GM19035 (cell line): Measurements from ENCODE around the gene NKX2-3.

Experiments
- ATAC-seq: cut with Tn5 transposase; IDR thresholded peaks from one replicate; pipeline ENCODE4 v1.9.1; 2021; ENCODE audit not compliant: unreplicated experiment

The NKX2-3 gene

DNA sequence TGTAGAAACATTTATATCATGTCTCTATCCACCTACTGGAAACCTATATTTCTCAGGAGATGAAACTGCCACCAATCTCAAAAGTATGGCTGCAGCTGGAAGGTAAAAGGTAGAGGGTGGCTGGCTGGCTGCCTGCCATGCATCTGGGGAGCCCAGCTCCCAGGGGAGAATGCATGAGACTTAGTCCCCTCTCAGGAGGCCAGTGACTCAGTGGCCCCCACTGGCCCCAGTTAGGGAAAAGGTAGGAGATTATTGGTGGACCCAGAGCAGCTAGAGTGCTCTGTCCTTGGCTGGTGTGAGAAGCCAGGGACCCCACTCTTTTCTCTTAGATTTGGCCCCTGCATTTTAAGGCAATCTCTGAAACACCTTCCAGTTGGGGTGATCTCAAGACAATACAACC lies 6.8 kb upstream of the NKX2-3 start:
- ATAC-seq = no peak

GRCh38 chr10:99526861-99527504 lies 5.8 kb upstream of the NKX2-3 start:
- no peak for ATAC-seq

GRCh38 chr10:99527526-99528493 lies 4.9 kb upstream of the NKX2-3 start:
- no peak for ATAC-seq

- ATAC-seq = no peak
Observed at GRCh38 chr10:99528494-99529441, 4.0 kb upstream of the NKX2-3 start.

DNA sequence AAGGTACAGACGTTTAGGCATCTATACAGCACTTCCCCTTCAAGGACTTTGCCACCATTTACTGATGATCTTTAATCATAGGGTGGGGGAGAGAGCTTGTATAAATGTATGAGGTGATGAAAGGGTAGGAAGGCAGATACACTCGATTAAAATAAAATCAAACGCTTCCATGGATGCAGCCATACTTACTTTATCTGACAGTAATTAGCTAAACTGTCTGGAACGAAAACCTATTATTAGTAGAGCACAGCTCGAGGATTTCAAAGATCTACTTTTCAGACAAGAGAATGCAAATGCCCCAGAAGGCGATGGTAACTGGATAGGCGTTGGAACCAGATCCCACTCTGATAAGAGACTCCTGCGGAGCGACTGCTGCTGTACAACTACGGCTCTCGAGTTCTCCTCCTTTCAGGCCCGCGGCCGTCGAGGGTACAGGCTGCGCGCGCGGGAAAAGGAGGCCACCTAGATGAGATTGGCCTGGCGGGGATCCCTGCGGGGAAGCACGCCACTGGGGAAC lies 3.1 kb upstream of the NKX2-3 start:
- ATAC-seq = no peak

GRCh38 chr10:99530108-99531025 lies 2.4 kb upstream of the NKX2-3 start:
- no peak for ATAC-seq

GRCh38 chr10:99531026-99531695 lies 1.6 kb upstream of the NKX2-3 start:
- ATAC-seq = no peak

DNA sequence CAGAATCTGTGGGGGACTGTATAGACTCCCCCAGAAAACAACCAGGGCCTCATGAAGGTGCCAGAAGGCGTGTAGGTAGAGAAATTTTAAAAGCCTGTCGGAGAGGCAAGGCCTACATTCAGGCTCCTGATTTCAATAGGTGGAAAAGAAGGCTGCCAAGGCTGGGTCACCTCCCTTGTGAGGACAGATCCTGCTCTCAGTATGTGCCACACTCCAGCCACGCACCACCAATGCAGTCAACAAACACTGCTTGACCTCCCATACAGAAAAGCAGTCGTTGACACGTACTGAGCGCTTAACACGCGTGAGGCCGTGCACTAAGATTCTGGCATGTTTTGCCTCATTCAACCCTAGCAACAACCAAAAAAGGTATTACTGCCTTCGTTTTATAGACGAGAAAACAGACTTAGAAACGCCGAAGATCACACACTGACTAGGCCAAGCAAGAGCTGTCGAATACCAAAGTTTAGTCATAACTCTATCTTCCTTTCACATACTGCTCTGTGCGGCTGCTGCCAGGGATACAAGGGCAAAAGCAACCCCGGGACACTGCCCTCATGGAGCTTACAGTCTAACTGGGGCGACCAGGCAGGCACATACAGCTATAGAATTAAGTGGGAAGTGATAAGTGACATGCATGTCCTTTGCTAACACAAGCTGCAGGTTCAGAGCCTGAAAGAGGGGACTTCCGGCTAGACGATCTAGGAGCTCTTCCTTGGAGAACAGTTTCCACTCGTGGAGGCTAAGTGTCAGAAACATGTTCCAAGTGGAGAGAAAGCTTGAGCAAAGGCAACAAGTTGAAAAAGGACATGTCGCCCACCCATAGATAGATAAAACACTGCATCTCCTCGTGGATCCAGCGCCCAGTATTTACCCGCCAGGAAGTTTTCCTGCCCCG lies 797 bp upstream of the NKX2-3 start:
- no peak for ATAC-seq

GRCh38 chr10:99533496-99534449 lies 1.0 kb downstream of the NKX2-3 start:
- ATAC-seq = no peak

- ATAC-seq = no peak
Observed at GRCh38 chr10:99534450-99534938, 1.8 kb downstream of the NKX2-3 start.

DNA sequence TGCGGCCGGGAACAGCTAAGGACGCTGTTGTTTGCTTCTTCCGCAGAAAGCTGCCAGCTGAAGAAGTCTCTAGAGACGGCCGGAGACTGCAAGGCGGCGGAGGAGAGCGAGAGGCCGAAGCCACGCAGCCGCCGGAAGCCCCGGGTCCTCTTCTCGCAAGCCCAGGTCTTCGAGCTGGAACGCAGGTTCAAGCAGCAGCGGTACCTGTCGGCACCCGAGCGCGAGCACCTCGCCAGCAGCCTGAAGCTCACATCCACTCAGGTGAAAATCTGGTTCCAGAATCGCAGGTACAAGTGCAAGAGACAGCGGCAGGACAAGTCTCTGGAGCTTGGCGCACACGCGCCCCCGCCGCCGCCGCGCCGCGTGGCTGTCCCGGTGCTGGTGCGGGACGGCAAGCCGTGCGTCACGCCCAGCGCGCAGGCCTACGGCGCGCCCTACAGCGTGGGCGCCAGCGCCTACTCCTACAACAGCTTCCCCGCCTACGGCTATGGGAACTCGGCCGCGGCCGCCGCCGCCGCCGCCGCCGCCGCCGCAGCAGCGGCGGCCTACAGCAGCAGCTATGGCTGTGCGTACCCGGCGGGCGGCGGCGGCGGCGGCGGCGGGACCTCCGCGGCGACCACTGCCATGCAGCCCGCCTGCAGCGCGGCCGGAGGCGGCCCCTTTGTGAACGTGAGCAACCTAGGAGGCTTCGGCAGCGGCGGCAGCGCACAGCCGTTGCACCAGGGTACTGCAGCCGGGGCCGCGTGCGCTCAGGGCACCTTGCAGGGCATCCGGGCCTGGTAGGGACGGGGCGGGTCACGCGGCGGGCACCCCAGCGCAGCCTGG lies 2.4 kb downstream of the NKX2-3 start:
- no peak for ATAC-seq

- ATAC-seq = no peak
Observed at GRCh38 chr10:99535764-99536337, 3.1 kb downstream of the NKX2-3 start.

- no peak for ATAC-seq
Observed at GRCh38 chr10:99536338-99537085, 3.8 kb downstream of the NKX2-3 start.

GRCh38 chr10:99537086-99537988 lies 4.6 kb downstream of the NKX2-3 start:
- no peak for ATAC-seq
